ENCODE data around the gene OR2D3. TPM values are rescaled to one million over a fixed set of nuclear protein-coding genes. Genes with fewer than 3 reads are reported as not detected.
"Not testable (repeated sequence)": the region's sequence is repeated elsewhere in the genome, so short reads cannot be mapped to it uniquely, and the experiment has no call there.

The OR2D3 gene
- total RNA-seq, 1 donor from 2014 or later, result not detected

- H3K9me3 Mint-ChIP-seq (ENCODE audit: unreplicated experiment), result no peaks in the 10 kb centered on the region
- TF ChIP-seq CTCF (IDR thresholded peaks at IDR 0.05), result no peak
- DNase-seq (ENCODE audit: extremely low spot score, unreplicated experiment), result no peak
These were observed 22.3 kb downstream of the OR2D3 start for GRCh38 chr11:6943131-6943530.

GRCh38 chr11:6954248-6954647 is 33.4 kb downstream of the OR2D3 start:
- not testable (repeated sequence) for DNase-seq (ENCODE audit: extremely low spot score, unreplicated experiment); H3K4me1 Mint-ChIP-seq (ENCODE audit: unreplicated experiment); H3K4me3 Mint-ChIP-seq (ENCODE audit: unreplicated experiment); H3K9me3 Mint-ChIP-seq (ENCODE audit: unreplicated experiment); H3K27me3 Mint-ChIP-seq (ENCODE audit: unreplicated experiment); H3K27ac Mint-ChIP-seq (ENCODE audit: unreplicated experiment); H3K36me3 Mint-ChIP-seq (ENCODE audit: unreplicated experiment)

More at GRCh38 chr11:6943131-6943530, 22.3 kb downstream of the OR2D3 start:
- H3K27ac Mint-ChIP-seq (ENCODE audit: unreplicated experiment), result no peak overlapping the region
- H3K36me3 Mint-ChIP-seq (ENCODE audit: unreplicated experiment), result peaks cover 2% of the 10 kb centered on the region
- no peaks in the 10 kb centered on the region for H3K4me1 Mint-ChIP-seq (ENCODE audit: unreplicated experiment)
- H3K4me3 Mint-ChIP-seq (ENCODE audit: unreplicated experiment), result no peak overlapping the region
- H3K27me3 Mint-ChIP-seq (ENCODE audit: unreplicated experiment), result no peaks in the 10 kb centered on the region

- no peak overlapping the region for H3K27ac Mint-ChIP-seq (ENCODE audit: unreplicated experiment)
- H3K9me3 Mint-ChIP-seq (ENCODE audit: unreplicated experiment), result no peaks in the 10 kb centered on the region
- no peak for DNase-seq (ENCODE audit: extremely low spot score, unreplicated experiment)
- no peak overlapping the region for H3K4me3 Mint-ChIP-seq (ENCODE audit: unreplicated experiment)
- no peaks in the 10 kb centered on the region for H3K27me3 Mint-ChIP-seq (ENCODE audit: unreplicated experiment)
- no peaks in the 10 kb centered on the region for H3K36me3 Mint-ChIP-seq (ENCODE audit: unreplicated experiment)
- no peaks in the 10 kb centered on the region for H3K4me1 Mint-ChIP-seq (ENCODE audit: unreplicated experiment)
- TF ChIP-seq CTCF (IDR thresholded peaks at IDR 0.05), result no peak
These were observed 41.3 kb downstream of the OR2D3 start for GRCh38 chr11:6962141-6962540.

- no peaks in the 10 kb centered on the region for H3K27me3 Mint-ChIP-seq (ENCODE audit: unreplicated experiment)
- DNase-seq (ENCODE audit: extremely low spot score, unreplicated experiment), result no peak
- H3K27ac Mint-ChIP-seq (ENCODE audit: unreplicated experiment), result no peak overlapping the region
- H3K9me3 Mint-ChIP-seq (ENCODE audit: unreplicated experiment), result no peaks in the 10 kb centered on the region
- no peak overlapping the region for H3K4me3 Mint-ChIP-seq (ENCODE audit: unreplicated experiment)
- no peaks in the 10 kb centered on the region for H3K4me1 Mint-ChIP-seq (ENCODE audit: unreplicated experiment)
- H3K36me3 Mint-ChIP-seq (ENCODE audit: unreplicated experiment), result no peaks in the 10 kb centered on the region
- no peak for TF ChIP-seq CTCF (IDR thresholded peaks at IDR 0.05)
These were observed 41.9 kb downstream of the OR2D3 start for GRCh38 chr11:6962673-6963072.

- H3K27ac Mint-ChIP-seq (ENCODE audit: unreplicated experiment), result no peak overlapping the region
- peaks cover 2% of the 10 kb centered on the region for H3K4me1 Mint-ChIP-seq (ENCODE audit: unreplicated experiment)
- no peaks in the 10 kb centered on the region for H3K27me3 Mint-ChIP-seq (ENCODE audit: unreplicated experiment)
- no peaks in the 10 kb centered on the region for H3K9me3 Mint-ChIP-seq (ENCODE audit: unreplicated experiment)
- no peak overlapping the region for H3K4me3 Mint-ChIP-seq (ENCODE audit: unreplicated experiment)
- TF ChIP-seq CTCF (IDR thresholded peaks at IDR 0.05), result no peak
- DNase-seq (ENCODE audit: extremely low spot score, unreplicated experiment), result no peak
- no peaks in the 10 kb centered on the region for H3K36me3 Mint-ChIP-seq (ENCODE audit: unreplicated experiment)
These were observed 48.0 kb downstream of the OR2D3 start for GRCh38 chr11:6968816-6969215.

GRCh38 chr11:6969854-6970253 is 49.1 kb downstream of the OR2D3 start:
- not testable (repeated sequence) for H3K4me3 Mint-ChIP-seq (ENCODE audit: unreplicated experiment); H3K9me3 Mint-ChIP-seq (ENCODE audit: unreplicated experiment); H3K27me3 Mint-ChIP-seq (ENCODE audit: unreplicated experiment); H3K36me3 Mint-ChIP-seq (ENCODE audit: unreplicated experiment); H3K4me1 Mint-ChIP-seq (ENCODE audit: unreplicated experiment); DNase-seq (ENCODE audit: extremely low spot score, unreplicated experiment); H3K27ac Mint-ChIP-seq (ENCODE audit: unreplicated experiment)

Other genes with a start within 250 kb of the OR2D3 start
- gene MRPL17, start 237.7 kb upstream of the OR2D3 start, total RNA-seq, result 47.8 and 49.8 TPM in 2 replicates
- 0.08 TPM in 1 of 2 replicates, not detected in the other for gene OR2AG2, start 149.0 kb upstream of the OR2D3 start, total RNA-seq
- gene OR2AG1, start 138.0 kb upstream of the OR2D3 start, total RNA-seq, result not detected in 2 replicates
- gene OR6A2, start 121.3 kb upstream of the OR2D3 start, total RNA-seq, result 0.08 TPM in 1 of 2 replicates, not detected in the other
- not detected in 2 replicates for gene OR10A5, start 75.3 kb upstream of the OR2D3 start, total RNA-seq
- not detected in 2 replicates for gene OR10A2, start 57.9 kb upstream of the OR2D3 start, total RNA-seq
- gene OR10A4, start 44.4 kb upstream of the OR2D3 start, total RNA-seq, result not detected in 2 replicates
- gene OR2D2, start 28.5 kb upstream of the OR2D3 start, total RNA-seq, result 0.34 TPM in 1 of 2 replicates, not detected in the other
- 1.8 and 2.7 TPM in 2 replicates for gene ZNF215, start 5.4 kb downstream of the OR2D3 start, total RNA-seq
- gene ZNF214, start 99.3 kb downstream of the OR2D3 start, total RNA-seq, result 2.3 and 2.6 TPM in 2 replicates
- gene NLRP14, start 99.5 kb downstream of the OR2D3 start, total RNA-seq, result not detected in 2 replicates
- not detected in 2 replicates for gene RBMXL2, start 168.0 kb downstream of the OR2D3 start, total RNA-seq